Activated naive CD8-positive, alpha-beta T cell treated with anti-CD3 and anti-CD28 coated beads, Interleukin-2, amount 10 ng/mL, durations not matched to agents 7 days and 5 days (primary cell): Measurements from ENCODE around the gene EGFL8. TPM values are rescaled to one million over a fixed set of nuclear protein-coding genes. Genes with fewer than 3 reads are reported as not detected.
A peak's percentile ranks its signal among the peaks of the same experiment; 100 is the strongest.
"Not testable (repeated sequence)": the region's sequence is repeated elsewhere in the genome, so short reads cannot be mapped to it uniquely, and the experiment has no call there.

Experiments
- ATAC-seq: fragments of 150-1000 bp; cut with Tn5 transposase; one replicate; pipeline ENCODE4 v1.10.0; 2021; ENCODE audit warnings: low read depth, moderate library complexity
- POLR2A ChIA-PET: fragments of 350-600 bp; sonication (Branson Sonifier 250); formaldehyde crosslinking; loops from one replicate; lab custom pipeline; 2021; ENCODE audit warnings: antibody characterized with exemption; lab: Charles Lee
- DNase-seq: peaks from one replicate; pipeline ENCODE4 v3.0.0; 2021
- H3K27ac Mint-ChIP-seq: one replicate; pipeline ENCODE4 v1.8.0; 2022; ENCODE audit warnings: mild to moderate bottlenecking, mixed read lengths
- H3K27me3 Mint-ChIP-seq: one replicate; pipeline ENCODE4 v1.8.0; 2022; ENCODE audit warnings: mild to moderate bottlenecking, moderate library complexity, mixed read lengths
- H3K36me3 Mint-ChIP-seq: one replicate; pipeline ENCODE4 v1.8.0; 2021; ENCODE audit warnings: mild to moderate bottlenecking, mixed read lengths
- H3K4me1 Mint-ChIP-seq: one replicate; pipeline ENCODE4 v1.8.0; 2021; ENCODE audit warnings: mixed read lengths
- H3K4me3 Mint-ChIP-seq: one replicate; pipeline ENCODE4 v1.8.0; 2022; ENCODE audit warnings: mild to moderate bottlenecking, moderate library complexity, mixed read lengths
- H3K9me3 Mint-ChIP-seq: one replicate; pipeline ENCODE4 v1.8.0; 2021; ENCODE audit warnings: mixed read lengths
- total RNA-seq, 2 experiments: library from RNA; stranded (reverse); gene quantifications; one replicate each; pipeline ENCODE4 v1.2.3, GENCODE V29; 2021

Gene EGFL8
- total RNA-seq, 2 experiments from 2014 or later = 19.6 to 22.6 TPM

DNA sequence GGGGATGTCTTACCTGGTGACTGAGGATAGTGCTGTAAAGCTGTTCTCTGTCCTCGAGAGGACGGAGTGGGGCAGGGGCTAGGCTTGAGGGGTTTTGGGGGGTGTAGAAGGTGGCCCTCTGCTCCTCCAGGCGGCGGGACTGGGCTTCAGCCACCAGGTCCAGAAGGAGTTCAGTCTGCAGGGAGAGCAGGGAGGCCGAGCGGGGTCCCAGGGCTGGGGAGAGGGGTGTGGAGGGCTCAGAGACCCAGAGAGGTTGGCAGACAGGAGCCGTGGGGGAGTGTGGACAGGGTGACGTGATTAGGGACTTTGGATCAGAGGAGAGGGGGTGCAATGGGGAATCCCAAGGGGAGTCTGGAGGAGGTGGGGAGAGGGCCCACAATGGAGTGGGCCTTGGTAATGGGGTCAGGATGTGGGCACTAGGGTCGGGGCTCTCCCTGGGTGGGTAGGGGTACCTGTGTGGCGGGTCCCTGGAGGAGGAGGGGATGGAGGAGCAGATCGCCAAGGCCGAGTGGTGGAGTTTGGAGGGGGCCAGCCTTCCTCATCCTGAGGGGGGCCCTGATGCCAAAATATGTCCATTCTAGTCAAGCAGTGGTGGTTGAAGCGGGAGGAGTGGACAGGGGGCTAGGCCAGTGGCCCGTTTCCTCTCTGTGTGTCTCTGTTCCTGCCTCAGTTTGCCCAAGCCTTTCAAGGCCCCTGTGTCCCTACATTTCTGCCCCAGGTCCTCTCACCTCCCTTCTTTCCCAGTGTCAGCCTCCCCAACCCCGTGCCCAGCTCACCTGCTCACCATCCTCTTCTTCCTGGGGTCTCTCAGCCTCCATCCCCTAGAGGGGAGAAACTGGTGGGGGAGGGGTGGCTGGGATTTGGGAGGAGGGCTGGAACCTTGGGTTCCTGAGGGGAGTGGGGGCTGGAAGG, 27.6 kb downstream of the EGFL8 start:
- H3K27ac Mint-ChIP-seq = peak overlapping the region; percentile 98
- peaks cover 41% of the 10 kb centered on the region for H3K4me1 Mint-ChIP-seq
- no peak for ATAC-seq
- DNase-seq = peak; percentile 52
- peaks cover 36% of the 10 kb centered on the region for H3K36me3 Mint-ChIP-seq
- peak overlapping the region; percentile 94 for H3K4me3 Mint-ChIP-seq
- POLR2A ChIA-PET = interaction anchor here (0.6 to 5.7 kb wide), 14 partner anchors 11 to 1384 kb away, joined by 3 to 61 read pairs (median 6); partner anchors contain the start of genes AGPAT1, ATF6B, DXO and FKBPL
- H3K27me3 Mint-ChIP-seq = no peaks in the 10 kb centered on the region
- H3K9me3 Mint-ChIP-seq = no peaks in the 10 kb centered on the region

DNA sequence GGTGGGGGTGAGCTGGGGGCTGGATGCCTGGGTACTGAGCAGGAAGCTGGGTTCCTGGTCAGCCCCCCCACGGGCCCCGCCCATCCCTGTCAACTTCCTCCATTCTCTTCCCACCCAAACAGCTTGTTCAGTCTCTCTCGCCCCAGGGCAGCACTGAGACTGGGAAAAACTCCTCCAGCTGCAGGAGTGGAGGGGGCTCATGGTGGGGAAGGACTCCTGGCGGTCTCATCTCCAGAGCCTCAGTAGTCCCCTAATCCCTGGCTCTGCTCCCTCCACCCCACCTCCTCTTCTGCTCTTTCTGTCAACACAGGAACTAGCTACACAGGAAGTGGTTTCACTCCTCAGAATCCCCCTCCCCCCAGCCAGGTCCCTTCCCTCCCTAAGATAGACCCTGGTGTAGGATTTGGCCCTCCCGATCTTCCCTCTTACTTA, 28.2 kb downstream of the EGFL8 start, which contains the start of gene GPSM3:
Gene GPSM3, minus strand, starts transcription at position 36 of the 432 bp plus-strand sequence. CDS start 130 bp downstream, outside the sequence.
- Mint-ChIP-seq H3K27ac (peak within 1 kb of the TSS; percentile 98), H3K4me3 (peak within 1 kb of the TSS; percentile 94), H3K4me1 (peaks cover 36% of the 10 kb centered on the region), H3K9me3 (no peaks in the 10 kb centered on the region), H3K36me3 (peaks cover 30% of the 10 kb centered on the region), H3K27me3 (no peaks in the 10 kb centered on the region)
- peak; percentile 76 for DNase-seq
- POLR2A ChIA-PET = interaction anchor here (0.6 to 5.7 kb wide), 12 partner anchors 12 to 1596 kb away, joined by 3 to 61 read pairs (median 6); partner anchors contain the start of genes AGPAT1, ATF6B, DXO and FKBPL
- no peak for ATAC-seq

DNA sequence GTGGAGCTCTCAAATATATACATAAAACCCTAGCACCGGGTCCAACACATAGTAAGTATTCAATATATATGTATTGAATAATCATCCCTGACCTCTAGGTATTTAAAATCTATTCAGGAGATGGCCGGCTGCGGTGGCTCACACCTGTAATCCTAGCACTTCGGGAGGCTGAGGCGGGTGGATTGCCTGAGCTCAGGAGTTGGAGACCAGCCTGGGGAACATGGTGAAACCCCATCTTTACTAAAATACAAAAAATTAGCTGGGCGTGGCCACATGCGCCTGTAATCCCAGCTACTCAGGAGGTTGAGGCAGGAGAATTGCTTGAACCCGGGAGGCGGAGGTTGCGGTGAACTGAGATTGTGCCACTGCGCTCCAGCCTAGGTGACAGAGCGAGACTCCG, 28.7 kb downstream of the EGFL8 start:
- not testable (repeated sequence) for H3K27me3 Mint-ChIP-seq, DNase-seq, H3K9me3 Mint-ChIP-seq, ATAC-seq
- Mint-ChIP-seq H3K27ac (peak overlapping the region; percentile 98), H3K4me1 (peaks cover 35% of the 10 kb centered on the region), H3K4me3 (peak overlapping the region; percentile 94), H3K36me3 (peaks cover 28% of the 10 kb centered on the region)
- POLR2A ChIA-PET = interaction anchor here (0.6 to 5.7 kb wide), 9 partner anchors 12 to 1596 kb away, joined by 3 to 61 read pairs (median 6); partner anchors contain the start of genes AGPAT1, ATF6B, DXO and FKBPL

- DNase-seq (no peak), ATAC-seq (no peak)
- Mint-ChIP-seq H3K27ac (peak overlapping the region; percentile 98), H3K4me1 (peaks cover 24% of the 10 kb centered on the region), H3K4me3 (peak overlapping the region; percentile 96), H3K27me3 (no peaks in the 10 kb centered on the region), H3K9me3 (no peaks in the 10 kb centered on the region), H3K36me3 (peaks cover 18% of the 10 kb centered on the region)
- POLR2A ChIA-PET = interaction anchor here (2.0 kb wide), 1 partner anchor 21 kb away, joined by 6 read pairs; no protein-coding TSS in a partner anchor
Observed at GRCh38 chr6:32194388-32194787, 30.0 kb downstream of the EGFL8 start.

GRCh38 chr6:32194825-32195651, 30.6 kb downstream of the EGFL8 start:
- Mint-ChIP-seq H3K9me3 (no peaks in the 10 kb centered on the region), H3K4me1 (peaks cover 24% of the 10 kb centered on the region), H3K27me3 (no peaks in the 10 kb centered on the region), H3K27ac (peak overlapping the region; percentile 98), H3K36me3 (peaks cover 17% of the 10 kb centered on the region), H3K4me3 (peak overlapping the region; percentile 96)
- no peak for DNase-seq
- POLR2A ChIA-PET = interaction anchor here (0.5 to 2.0 kb wide), 20 partner anchors 13 to 1076 kb away, joined by 3 to 20 read pairs (median 4); partner anchors contain the start of genes AGPAT1, ATF6B, EHMT2 and FKBPL
- no peak for ATAC-seq

DNA sequence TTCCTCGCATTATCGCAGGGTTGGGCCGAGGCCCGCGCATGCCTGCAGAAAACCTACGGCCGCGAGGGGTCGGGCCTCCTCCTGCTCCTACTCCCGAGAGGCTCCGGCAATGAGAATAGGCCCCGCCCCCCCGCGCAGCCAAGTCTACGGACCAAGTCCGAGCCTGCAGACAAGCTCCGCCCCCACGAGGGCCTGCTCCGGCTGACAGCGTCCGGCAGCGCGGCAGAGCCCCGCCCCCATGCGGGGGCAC, 31.2 kb downstream of the EGFL8 start:
- Mint-ChIP-seq H3K4me1 (peaks cover 24% of the 10 kb centered on the region), H3K9me3 (no peaks in the 10 kb centered on the region)
- POLR2A ChIA-PET = interaction anchor here (0.5 to 2.0 kb wide), 20 partner anchors 12 to 1076 kb away, joined by 3 to 20 read pairs (median 4); partner anchors contain the start of genes AGPAT1, ATF6B, EHMT2 and FKBPL

DNA sequence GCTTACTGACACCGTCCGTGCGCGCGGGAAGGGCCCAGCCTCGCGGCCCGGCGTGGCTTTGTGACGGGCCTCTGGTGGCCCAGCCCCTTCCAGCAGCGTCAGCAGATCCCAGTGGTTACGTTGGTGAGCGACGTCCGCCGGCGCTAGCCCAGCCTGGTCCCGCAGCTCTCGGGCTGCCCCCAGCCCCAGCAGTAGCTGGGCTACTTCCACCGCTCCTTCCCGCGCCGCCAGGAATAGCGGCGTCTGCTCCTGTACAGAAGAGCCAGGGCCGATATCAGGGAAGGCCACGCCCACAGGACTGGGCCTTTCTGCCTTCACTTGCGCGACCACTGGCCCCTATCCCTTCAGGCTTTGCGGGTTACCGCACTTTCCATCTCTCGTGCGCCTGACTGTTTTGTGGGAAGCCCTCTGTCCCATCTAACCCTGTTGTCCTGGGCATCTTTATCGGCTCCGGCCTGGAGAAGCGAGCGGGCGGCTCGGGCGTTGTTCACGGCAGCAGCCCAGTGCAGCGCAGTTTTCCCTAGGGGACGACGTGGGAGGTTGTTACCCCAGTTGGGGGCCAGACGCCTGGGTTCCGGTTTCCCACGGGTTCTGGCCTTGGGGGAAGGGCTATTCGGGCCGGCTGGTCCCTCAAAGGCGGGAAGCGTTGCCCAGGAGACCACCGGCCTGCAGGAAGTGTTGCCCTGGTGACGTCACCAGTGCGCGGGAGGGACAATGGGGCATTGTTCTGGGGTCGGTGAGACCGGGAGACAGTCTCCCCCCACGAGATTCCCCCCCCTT, 31.7 kb downstream of the EGFL8 start:
- DNase-seq (peak; percentile 74), ATAC-seq (no peak)
- Mint-ChIP-seq H3K4me1 (peaks cover 24% of the 10 kb centered on the region), H3K9me3 (no peaks in the 10 kb centered on the region), H3K36me3 (peaks cover 9% of the 10 kb centered on the region), H3K27ac (peak overlapping the region; percentile 98), H3K4me3 (peak overlapping the region; percentile 96), H3K27me3 (no peaks in the 10 kb centered on the region)
- POLR2A ChIA-PET = interaction anchor here (0.5 to 2.0 kb wide), 20 partner anchors 15 to 1075 kb away, joined by 3 to 20 read pairs (median 4); partner anchors contain the start of genes AGPAT1, ATF6B, EHMT2 and FKBPL

More for the DNA sequence above, 31.2 kb downstream of the EGFL8 start:
- ATAC-seq = peak; percentile 90
- peak overlapping the region; percentile 98 for H3K27ac Mint-ChIP-seq
- H3K27me3 Mint-ChIP-seq = no peaks in the 10 kb centered on the region
- H3K4me3 Mint-ChIP-seq = peak overlapping the region; percentile 96
- DNase-seq = peak; percentile 100
- H3K36me3 Mint-ChIP-seq = peaks cover 12% of the 10 kb centered on the region

DNA sequence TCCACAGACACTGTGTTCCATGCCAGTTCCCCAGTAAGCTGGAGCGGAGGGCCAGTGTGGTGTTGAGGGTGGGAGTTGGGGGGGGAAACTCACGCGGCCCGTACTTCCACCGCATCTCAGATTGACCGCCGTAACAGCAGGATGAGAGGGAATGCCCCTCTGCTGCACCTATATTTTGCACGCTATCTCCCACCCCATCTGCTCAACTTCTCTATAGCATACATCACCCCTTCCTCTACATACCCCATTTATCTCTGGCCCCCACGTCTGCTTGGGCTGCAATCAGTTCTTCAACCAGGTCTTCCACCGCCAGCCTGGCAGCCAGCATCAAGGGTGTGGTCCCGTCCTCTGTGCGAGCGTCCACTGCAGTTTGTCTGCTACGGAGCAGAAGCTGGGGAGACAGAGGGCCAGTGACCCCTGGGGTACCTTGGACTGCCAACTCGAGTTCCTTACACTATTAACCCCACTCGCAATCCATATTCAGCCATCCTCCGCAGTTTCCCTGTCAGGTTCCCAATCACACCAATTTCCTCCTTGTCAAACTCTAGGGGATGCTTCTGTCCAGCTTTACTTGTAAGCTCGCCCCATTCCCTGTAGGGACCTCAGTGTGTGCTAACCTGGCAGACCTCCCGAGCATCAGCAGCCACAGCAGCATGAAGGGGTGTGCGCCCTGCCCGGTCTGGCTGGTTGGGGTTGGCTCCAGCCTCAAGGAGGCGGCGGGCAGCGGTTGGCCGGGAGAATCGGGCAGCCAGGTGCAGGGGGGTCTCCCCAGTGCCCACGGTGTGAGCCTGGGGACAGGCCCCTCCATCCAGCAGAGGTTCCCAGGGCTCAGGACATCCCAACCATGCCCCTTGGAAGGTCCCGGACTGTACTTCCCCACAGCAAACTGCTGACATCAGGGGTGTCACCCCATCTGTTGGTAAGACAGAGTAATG, 32.6 kb downstream of the EGFL8 start:
- DNase-seq = no peak
- POLR2A ChIA-PET = interaction anchor here (0.7 to 1.1 kb wide), 4 partner anchors 8 to 56 kb away, joined by 3 read pairs; no protein-coding TSS in a partner anchor

GRCh38 chr6:32198345-32198696, 33.9 kb downstream of the EGFL8 start:
- H3K27ac Mint-ChIP-seq = no peak overlapping the region
- no peak for ATAC-seq

More for the DNA sequence above, 32.6 kb downstream of the EGFL8 start:
- ATAC-seq = no peak
- Mint-ChIP-seq H3K4me1 (peaks cover 24% of the 10 kb centered on the region), H3K4me3 (peak overlapping the region; percentile 96), H3K27me3 (no peaks in the 10 kb centered on the region), H3K36me3 (peaks cover under 1% of the 10 kb centered on the region), H3K27ac (peak overlapping the region; percentile 98), H3K9me3 (no peaks in the 10 kb centered on the region)

GRCh38 chr6:32198866-32199265, 34.5 kb downstream of the EGFL8 start:
- H3K4me1 Mint-ChIP-seq = peaks cover 18% of the 10 kb centered on the region
- H3K9me3 Mint-ChIP-seq = no peaks in the 10 kb centered on the region
- no peak for ATAC-seq
- H3K27ac Mint-ChIP-seq = no peak overlapping the region
- POLR2A ChIA-PET = no interaction called here
- no peaks in the 10 kb centered on the region for H3K36me3 Mint-ChIP-seq
- DNase-seq = no peak
- H3K27me3 Mint-ChIP-seq = no peaks in the 10 kb centered on the region
- H3K4me3 Mint-ChIP-seq = no peak overlapping the region

More at GRCh38 chr6:32198345-32198696, 33.9 kb downstream of the EGFL8 start:
- Mint-ChIP-seq H3K4me3 (no peak overlapping the region), H3K4me1 (peaks cover 23% of the 10 kb centered on the region), H3K9me3 (no peaks in the 10 kb centered on the region), H3K36me3 (no peaks in the 10 kb centered on the region), H3K27me3 (no peaks in the 10 kb centered on the region)
- POLR2A ChIA-PET = interaction anchor here (0.6 kb wide), 1 partner anchor 90 kb away, joined by 3 read pairs; no protein-coding TSS in a partner anchor
- DNase-seq = no peak

DNA sequence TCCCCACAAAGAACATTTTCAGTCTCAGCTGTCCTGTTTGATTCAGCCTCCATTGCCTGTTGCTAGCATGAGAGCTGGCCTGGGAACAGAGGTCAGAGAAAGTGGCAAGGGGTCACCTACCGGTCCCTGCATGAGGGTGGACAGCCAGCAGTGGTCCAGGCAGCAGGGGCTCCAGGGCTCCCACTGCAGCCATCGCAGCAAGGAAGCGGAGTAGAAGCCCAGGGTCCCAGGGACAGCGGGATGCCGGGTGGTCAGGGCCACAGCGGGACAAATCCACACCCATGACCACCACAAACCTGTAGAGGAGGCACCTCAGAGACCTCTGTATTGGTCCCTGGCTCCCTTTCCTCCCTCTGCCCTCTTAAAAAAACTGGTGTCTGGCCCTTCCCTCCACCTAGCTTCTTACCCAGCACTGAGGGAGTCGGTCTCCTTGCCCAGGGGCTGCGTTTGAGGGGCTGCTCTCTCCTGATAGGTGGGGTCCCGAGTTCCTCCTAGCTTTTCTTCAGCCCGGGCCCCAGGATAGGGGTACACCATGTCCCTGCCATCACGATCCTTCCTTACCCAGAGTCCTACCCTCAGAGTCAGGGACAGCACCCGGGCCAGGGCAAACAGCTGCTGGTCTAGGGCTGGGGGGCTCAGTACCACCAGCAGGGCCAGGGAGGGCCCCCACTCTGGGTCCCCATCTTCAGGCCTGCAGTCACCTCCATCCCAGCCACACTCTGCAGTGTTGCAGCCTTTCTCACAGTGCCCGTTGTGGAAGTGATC, 36.5 kb downstream of the EGFL8 start:
- POLR2A ChIA-PET = no interaction called here

More for the DNA sequence above, 36.5 kb downstream of the EGFL8 start:
- Mint-ChIP-seq H3K4me3 (no peak overlapping the region), H3K9me3 (no peaks in the 10 kb centered on the region), H3K4me1 (peaks cover 4% of the 10 kb centered on the region), H3K36me3 (no peaks in the 10 kb centered on the region), H3K27me3 (peaks cover 4% of the 10 kb centered on the region), H3K27ac (no peak overlapping the region)
- no peak for DNase-seq
- no peak for ATAC-seq
